Vagina (tissue), 2 donors: ENCODE measurements around the gene PAK1IP1.

ENCODE experiments used
- POLR2A ChIP-seq, 2 donors: fragments of 450-650 bp; IDR thresholded peaks; one replicate each; pipeline ENCODE4 v1.6.1; 2017; ENCODE audit warnings: antibody characterized with exemption in 2 of 2, mild to moderate bottlenecking in 2 of 2, moderate library complexity in 2 of 2
- POLR2AphosphoS5 ChIP-seq, 2 donors: sonication (generic); formaldehyde crosslinking; IDR thresholded peaks; one replicate each; pipeline ENCODE4 v1.9.0; 2017; ENCODE audit warnings: antibody characterized with exemption in 2 of 2, mild to moderate bottlenecking in 2 of 2, low read depth in 1 of 2; ENCODE audit not compliant: insufficient read depth in 1 of 2
- TF ChIP-seq, protein P1 (sequence below), 3 experiments: fragments of 450-650 bp in 2 of 3; fragments of 200-600 bp in 1 of 3; sonication (generic) in 1 of 3; IDR thresholded peaks; one replicate each; pipeline ENCODE4 v1.5.1; 2017 to 2019; ENCODE audit warnings: antibody characterized with exemption in 3 of 3, mild to moderate bottlenecking in 2 of 3, moderate library complexity in 2 of 3

DNA sequence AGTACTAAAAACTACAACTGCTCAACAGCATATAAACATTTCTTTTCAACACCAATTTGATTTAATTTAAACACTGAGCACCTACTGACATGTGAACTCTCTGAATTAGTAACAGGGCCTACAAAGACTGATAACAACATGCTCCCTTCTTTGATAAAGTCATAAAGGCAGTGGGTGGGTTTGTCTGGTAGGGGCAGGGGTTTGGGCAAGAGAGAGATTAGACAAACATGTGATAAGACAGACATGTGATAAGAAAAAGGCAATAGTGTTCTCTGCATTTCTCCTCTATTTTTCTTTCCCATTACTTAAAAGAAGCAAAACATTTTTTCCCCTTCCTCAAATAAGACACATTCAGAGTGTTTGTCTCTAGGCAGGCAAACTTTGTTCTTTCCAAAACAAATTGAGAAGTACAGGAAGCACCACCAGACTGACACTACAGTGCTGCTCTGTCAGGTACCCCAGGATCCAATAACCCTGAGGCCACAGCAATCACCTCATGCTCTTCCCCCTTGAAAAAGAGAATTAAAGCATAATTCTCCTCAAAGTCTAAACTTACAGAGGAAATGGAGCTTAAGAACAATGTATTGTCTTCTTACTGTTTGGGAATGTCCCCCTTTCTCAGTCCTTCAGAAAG, 12.3 kb upstream of the PAK1IP1 start:
- TF ChIP-seq, protein P1, sequence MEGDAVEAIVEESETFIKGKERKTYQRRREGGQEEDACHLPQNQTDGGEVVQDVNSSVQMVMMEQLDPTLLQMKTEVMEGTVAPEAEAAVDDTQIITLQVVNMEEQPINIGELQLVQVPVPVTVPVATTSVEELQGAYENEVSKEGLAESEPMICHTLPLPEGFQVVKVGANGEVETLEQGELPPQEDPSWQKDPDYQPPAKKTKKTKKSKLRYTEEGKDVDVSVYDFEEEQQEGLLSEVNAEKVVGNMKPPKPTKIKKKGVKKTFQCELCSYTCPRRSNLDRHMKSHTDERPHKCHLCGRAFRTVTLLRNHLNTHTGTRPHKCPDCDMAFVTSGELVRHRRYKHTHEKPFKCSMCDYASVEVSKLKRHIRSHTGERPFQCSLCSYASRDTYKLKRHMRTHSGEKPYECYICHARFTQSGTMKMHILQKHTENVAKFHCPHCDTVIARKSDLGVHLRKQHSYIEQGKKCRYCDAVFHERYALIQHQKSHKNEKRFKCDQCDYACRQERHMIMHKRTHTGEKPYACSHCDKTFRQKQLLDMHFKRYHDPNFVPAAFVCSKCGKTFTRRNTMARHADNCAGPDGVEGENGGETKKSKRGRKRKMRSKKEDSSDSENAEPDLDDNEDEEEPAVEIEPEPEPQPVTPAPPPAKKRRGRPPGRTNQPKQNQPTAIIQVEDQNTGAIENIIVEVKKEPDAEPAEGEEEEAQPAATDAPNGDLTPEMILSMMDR (IDR thresholded peaks at IDR 0.05) = no peak
- TF ChIP-seq POLR2AphosphoS5 (IDR thresholded peaks at IDR 0.05; ENCODE audit: insufficient read depth in 1 of 2, low read depth in 1 of 2) (no peak), POLR2A (IDR thresholded peaks at IDR 0.05) (no peak)
